ENCODE data around the gene TMC8. TPM values are rescaled to one million over a fixed set of nuclear protein-coding genes. Genes with fewer than 3 reads are reported as not detected.

The TMC8 gene, protein sequence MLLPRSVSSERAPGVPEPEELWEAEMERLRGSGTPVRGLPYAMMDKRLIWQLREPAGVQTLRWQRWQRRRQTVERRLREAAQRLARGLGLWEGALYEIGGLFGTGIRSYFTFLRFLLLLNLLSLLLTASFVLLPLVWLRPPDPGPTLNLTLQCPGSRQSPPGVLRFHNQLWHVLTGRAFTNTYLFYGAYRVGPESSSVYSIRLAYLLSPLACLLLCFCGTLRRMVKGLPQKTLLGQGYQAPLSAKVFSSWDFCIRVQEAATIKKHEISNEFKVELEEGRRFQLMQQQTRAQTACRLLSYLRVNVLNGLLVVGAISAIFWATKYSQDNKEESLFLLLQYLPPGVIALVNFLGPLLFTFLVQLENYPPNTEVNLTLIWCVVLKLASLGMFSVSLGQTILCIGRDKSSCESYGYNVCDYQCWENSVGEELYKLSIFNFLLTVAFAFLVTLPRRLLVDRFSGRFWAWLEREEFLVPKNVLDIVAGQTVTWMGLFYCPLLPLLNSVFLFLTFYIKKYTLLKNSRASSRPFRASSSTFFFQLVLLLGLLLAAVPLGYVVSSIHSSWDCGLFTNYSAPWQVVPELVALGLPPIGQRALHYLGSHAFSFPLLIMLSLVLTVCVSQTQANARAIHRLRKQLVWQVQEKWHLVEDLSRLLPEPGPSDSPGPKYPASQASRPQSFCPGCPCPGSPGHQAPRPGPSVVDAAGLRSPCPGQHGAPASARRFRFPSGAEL
- total RNA-seq = under 0.01 and 0.16 TPM in 2 replicates

DNA sequence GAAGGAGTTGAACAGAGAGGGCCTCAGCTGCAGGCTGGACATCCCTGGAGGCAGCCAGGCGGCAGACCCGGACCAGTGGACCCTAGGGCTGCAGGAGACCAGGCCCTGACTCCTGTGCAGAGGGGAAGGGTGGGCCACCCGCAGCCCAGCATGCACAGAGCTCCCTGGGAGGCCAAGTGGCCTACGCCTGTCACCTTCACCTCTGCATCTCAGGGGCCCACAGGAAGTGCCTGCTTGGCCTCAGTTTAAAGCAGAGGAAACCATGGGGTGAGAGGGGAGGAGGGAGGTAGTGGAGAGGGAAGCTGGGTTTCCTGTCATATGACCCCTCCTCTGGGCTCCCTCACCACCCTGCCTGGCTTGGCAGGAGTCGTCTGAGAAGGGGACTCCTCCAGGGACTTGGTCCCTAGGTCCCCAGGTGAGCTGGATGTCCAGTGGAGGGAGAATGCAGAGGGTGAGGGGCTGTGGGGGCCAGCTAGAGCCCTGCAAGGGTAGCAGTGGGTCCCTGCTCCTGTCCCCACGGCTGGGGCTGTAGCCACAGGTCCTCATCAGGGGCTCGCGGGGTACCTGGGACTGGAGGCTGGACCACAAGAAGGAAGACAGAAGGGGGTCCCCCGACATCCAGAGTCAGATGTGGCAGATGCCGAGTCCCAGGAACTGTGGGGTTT lies at the start of gene TMC8:
TSS of gene TMC8 (plus strand) at position 335 of the 665 bp plus-strand sequence. CDS start 818 bp downstream, outside the sequence.

DNA sequence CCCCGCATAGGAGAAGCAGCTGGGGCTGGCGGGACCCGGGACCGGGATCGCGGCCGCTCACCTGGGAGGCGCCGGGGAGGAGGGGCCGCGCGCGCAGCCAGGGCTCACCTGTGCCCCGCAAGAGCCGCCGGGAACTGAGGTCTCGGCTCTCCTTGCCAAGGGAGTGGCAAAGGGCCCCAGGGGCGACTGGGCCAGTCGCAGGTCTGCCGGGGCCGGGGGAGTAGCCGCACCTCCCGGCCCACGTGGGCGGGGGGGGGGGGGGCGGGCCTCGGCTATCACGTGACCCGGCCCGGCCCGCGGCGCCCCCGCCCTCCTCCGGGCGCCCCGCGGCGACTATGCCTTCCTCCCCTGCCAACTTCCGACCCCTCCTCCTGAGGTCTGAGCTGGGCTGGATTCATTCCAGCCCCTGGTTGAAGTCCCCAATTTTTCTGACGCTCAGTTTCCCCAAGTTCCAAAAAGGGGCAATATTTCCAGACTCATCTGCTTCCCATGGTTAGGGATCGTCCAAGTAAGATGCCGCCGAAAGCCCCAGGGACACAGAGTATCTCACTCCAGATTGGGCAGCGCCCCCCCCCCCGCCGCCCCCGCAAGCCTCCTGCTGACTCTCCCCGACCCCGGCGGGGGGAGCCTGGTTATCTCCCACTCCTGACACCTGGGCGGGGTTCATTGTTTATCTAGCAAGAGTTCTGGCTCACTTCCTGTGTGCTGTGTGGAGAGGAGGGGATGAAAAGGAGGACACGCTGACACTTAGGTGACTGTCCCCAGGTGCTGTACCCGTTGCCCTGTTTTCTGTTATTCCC lies 1.8 kb upstream of the TMC8 start, which contains the start of gene TMC6:
TSS of gene TMC6 (minus strand) at position 205 of the 800 bp plus-strand sequence. CDS start 1,923 bp downstream, outside the sequence.

DNA sequence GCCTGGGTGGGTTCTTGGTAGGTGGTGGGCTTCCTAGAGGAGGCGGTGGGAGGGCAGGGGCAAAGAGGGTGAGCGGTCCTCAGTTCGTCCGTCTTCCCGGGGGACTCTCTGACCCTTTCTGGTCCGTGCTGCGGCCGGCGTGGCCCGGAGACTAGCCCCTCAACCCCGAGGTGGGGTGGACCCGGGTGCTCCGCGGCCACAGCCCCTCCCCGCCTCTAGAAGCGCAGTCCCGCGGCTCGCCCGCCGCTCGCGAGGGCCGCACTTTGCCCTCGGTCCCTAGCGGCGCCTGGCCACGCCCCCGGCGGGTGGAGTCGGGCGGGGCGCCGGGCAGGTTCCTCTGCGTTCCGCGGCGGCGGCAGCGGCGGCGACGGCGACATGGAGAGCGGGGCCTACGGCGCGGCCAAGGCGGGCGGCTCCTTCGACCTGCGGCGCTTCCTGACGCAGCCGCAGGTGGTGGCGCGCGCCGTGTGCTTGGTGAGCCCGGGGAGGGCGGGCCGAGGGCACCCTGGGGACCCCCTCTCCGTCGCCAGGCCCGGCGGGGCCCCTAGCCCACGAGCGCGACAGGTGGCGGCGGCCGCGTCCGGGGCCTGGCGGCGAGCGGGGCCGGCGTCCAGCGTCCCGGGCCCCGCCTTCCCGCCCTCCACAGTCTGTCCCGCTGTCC lies 37.8 kb downstream of the TMC8 start, which contains the start of gene SYNGR2:
TSS of gene SYNGR2 (plus strand) at position 340 of the 661 bp plus-strand sequence. CDS start at position 376, 36 bp downstream.

DNA sequence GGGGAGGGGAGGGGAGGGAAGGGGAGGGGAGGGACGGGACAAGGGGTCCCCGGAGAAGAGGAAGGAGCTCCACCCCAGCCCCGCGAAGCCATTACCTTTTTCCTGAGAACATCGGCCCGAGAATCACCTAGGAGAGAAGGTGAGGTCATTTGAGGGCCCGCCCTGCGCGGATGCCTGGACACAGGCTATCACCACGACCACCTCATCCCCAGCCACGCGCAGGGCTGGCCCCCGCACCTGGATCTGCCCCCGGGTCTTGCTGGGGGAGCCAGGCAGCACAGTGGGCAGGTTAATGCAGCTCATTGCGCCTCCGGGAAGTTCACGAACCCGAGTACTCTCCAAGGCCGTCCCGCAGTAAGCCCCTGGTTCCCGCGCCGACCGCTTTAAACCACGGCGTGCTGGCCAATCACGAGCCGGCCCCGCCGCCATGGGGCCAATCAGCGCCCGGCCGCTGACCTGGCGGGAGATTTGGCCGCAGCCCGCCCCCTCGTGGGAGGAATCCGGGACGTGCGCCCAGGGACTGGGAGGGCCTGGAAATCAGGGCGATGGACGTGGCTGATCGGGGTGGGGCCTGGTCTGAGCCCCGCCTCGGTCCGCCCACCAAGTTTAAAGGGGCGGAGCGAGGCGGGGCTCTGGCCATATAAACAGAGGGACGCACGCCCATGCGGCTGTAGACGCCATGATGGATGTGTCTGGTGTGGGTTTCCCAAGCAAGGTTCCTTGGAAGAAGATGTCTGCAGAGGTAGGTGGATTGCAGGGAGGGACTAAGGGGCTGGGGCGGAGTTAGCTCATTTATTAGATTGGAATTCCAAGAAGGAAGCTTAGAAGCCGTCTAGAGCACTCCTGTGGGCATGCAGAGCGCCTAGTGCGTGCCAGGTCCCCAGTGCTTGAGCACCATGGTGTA lies 56.4 kb downstream of the TMC8 start, which contains the start of the genes AFMID and TK1:
TSS of gene AFMID (plus strand) at position 671 of the 904 bp plus-strand sequence. CDS start at position 680, 9 bp downstream.
TSS of gene TK1 (minus strand) at position 361 of the 904 bp plus-strand sequence. CDS start at position 303, 58 bp downstream.

Other genes with a start within 250 kb of the TMC8 start
- 4.0 and 16.0 TPM in 2 replicates for gene TNRC6C, start 172.1 kb upstream of the TMC8 start, total RNA-seq
- gene TMC6, start 2.0 kb upstream of the TMC8 start, total RNA-seq = 40.0 and 49.0 TPM in 2 replicates
- not detected in 2 replicates for gene C17orf99, start 15.6 kb downstream of the TMC8 start, total RNA-seq
- gene SYNGR2, start 37.8 kb downstream of the TMC8 start, total RNA-seq = 26.1 and 63.4 TPM in 2 replicates
- 53.1 and 210 TPM in 2 replicates for gene TK1, start 56.3 kb downstream of the TMC8 start, total RNA-seq
- gene AFMID, start 56.6 kb downstream of the TMC8 start, total RNA-seq = 32.6 and 34.0 TPM in 2 replicates
- gene BIRC5, start 83.5 kb downstream of the TMC8 start, total RNA-seq = 36.3 and 92.9 TPM in 2 replicates
- gene TMEM235, start 100.9 kb downstream of the TMC8 start, total RNA-seq = 0.16 and 0.25 TPM in 2 replicates
- 24.0 and 68.6 TPM in 2 replicates for gene SOCS3, start 229.3 kb downstream of the TMC8 start, total RNA-seq
- 36.3 and 51.2 TPM in 2 replicates for gene PGS1, start 247.9 kb downstream of the TMC8 start, total RNA-seq

Measured in bladder microvascular endothelial cell (primary cell).